ENCODE measurements around the gene NPFF. TPM values are rescaled to one million over a fixed set of nuclear protein-coding genes. Genes with fewer than 3 reads are reported as not detected.

Gene NPFF
- total and polyA plus RNA-seq, 2 of the 13 experiments (the other 11 are each of a cell fraction or from before 2014, with no cell fraction given) = not detected

DNA sequence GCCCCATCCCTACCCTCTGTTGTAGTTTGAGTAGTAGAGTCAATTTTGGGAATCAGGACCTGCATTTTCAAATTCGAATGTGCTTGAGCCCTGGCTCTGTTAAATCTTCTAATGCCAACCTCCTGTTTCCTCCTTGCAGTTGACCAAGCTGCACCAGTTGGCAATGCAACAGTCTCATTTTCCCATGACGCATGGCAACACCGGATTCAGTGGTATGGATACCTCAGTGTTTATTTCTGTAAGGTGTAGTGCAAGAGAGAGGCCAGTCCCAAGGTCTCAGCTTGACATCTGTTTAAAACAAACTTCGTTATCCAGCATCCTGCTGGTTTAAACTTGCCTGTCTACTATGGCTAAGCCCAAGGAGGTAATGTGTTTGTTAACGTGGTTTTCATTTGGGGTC is 40.2 kb downstream of the NPFF start:
- Histone ChIP-seq H3K9ac (ENCODE audit: insufficient read depth, low read depth, low read length) (no peak overlapping the region), H3K79me2 (ENCODE audit: insufficient read depth, low read length) (peaks cover 46% of the 10 kb centered on the region), H3K27ac (ENCODE audit: extremely low read length, insufficient read depth, low read length) (no peak overlapping the region), H3K4me2 (ENCODE audit: low read depth, low read length) (no peak overlapping the region), H3K27me3 (ENCODE audit: control insufficient read depth in 1 of 2, insufficient read depth in 2 of 2, low read length in 2 of 2) (no peaks in the 10 kb centered on the region), H3K9me3 (ENCODE audit: low read length) (no peaks in the 10 kb centered on the region), H3K36me3 (replicated peaks in 1 of 2; ENCODE audit: control insufficient read depth in 1 of 2, insufficient read depth in 2 of 2, low read length in 2 of 2) (peaks cover 49 to 95% of the 10 kb centered on the region in 2 experiments), H3K4me1 (ENCODE audit: insufficient read depth, low read length) (peaks cover 36% of the 10 kb centered on the region), H4K20me1 (ENCODE audit: insufficient read depth, low read length) (peaks cover 54% of the 10 kb centered on the region), H3K4me3 (replicated peaks in 1 of 3; ENCODE audit: insufficient read depth in 1 of 3, low read depth in 2 of 3, low read length in 3 of 3) (no peak overlapping the region), H2AFZ (ENCODE audit: low read length) (no peak overlapping the region)
- ChIA-PET CTCF (ENCODE audit: low intra/inter-chr PET ratio, low total read pairs) (no interaction called here), POLR2A (no interaction called here)
- FAIRE-seq = no peak
- intact Hi-C loops (cut with micrococcal nuclease; ENCODE audit: unreplicated experiment) (no loop called here), in situ Hi-C loops (cut with HindIII; ENCODE audit: extremely low pct_ligation_motif_present, low pct_unique_long_range_greater_than_20kb) (no loop called here)
- no peak for DNase-seq (ENCODE audit: low spot score)
- TF ChIP-seq CHCHD3 (CRISPR knock-in tag; IDR thresholded peaks at IDR 0.05) = no peak
- TF ChIP-seq ZSCAN31 (CRISPR knock-in tag; IDR thresholded peaks at IDR 0.05; ENCODE audit: low read depth) = no peak
- peak; percentile 15; the same call in 1 of the 2 replicates for TF ChIP-seq POLR2AphosphoS5 (IDR thresholded peaks at IDR 0.05; ENCODE audit: low read depth, low read length)
- TF ChIP-seq, protein P1, sequence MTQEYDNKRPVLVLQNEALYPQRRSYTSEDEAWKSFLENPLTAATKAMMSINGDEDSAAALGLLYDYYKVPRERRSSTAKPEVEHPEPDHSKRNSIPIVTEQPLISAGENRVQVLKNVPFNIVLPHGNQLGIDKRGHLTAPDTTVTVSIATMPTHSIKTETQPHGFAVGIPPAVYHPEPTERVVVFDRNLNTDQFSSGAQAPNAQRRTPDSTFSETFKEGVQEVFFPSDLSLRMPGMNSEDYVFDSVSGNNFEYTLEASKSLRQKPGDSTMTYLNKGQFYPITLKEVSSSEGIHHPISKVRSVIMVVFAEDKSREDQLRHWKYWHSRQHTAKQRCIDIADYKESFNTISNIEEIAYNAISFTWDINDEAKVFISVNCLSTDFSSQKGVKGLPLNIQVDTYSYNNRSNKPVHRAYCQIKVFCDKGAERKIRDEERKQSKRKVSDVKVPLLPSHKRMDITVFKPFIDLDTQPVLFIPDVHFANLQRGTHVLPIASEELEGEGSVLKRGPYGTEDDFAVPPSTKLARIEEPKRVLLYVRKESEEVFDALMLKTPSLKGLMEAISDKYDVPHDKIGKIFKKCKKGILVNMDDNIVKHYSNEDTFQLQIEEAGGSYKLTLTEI (CRISPR knock-in tag; conservative IDR thresholded peaks at IDR 0.05) = no peak
- no peak for ATAC-seq
- WGBS (ENCODE audit: low lambda C conversion rate) = 96% methylated on average over 5 of the region's 5 CpGs
- BruUV-seq (replicated peaks) = no TSS peak

DNA sequence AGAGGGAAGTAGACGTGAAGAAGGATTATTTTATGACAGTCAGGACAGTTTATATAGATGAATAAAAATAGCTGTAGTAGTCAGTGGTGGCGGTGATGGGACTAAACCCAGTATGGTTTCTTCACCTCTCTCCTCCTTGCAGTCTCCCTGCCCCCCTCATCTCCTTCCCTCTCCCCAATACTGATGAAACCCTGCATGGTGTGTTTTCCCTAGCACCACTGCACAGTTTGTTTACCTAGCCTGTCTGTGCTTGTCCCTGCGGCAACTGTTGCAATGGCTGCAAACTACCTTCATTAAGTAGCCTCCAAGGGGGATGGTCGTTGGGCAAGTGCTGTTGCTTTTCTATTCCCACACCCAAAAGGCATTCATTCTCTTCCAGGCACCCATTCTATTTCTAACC is 40.6 kb downstream of the NPFF start:
- Histone ChIP-seq H3K4me1 (ENCODE audit: insufficient read depth, low read length) (peaks cover 41% of the 10 kb centered on the region), H3K27me3 (ENCODE audit: control insufficient read depth in 1 of 2, insufficient read depth in 2 of 2, low read length in 2 of 2) (no peaks in the 10 kb centered on the region), H3K9me3 (ENCODE audit: low read length) (no peaks in the 10 kb centered on the region), H3K4me3 (replicated peaks in 1 of 3; ENCODE audit: insufficient read depth in 1 of 3, low read depth in 2 of 3, low read length in 3 of 3) (no peak overlapping the region), H4K20me1 (ENCODE audit: insufficient read depth, low read length) (peaks cover 55% of the 10 kb centered on the region), H3K27ac (ENCODE audit: extremely low read length, insufficient read depth, low read length) (no peak overlapping the region), H3K36me3 (replicated peaks in 1 of 2; ENCODE audit: control insufficient read depth in 1 of 2, insufficient read depth in 2 of 2, low read length in 2 of 2) (peaks cover 45 to 95% of the 10 kb centered on the region in 2 experiments), H2AFZ (ENCODE audit: low read length) (no peak overlapping the region), H3K79me2 (ENCODE audit: insufficient read depth, low read length) (peaks cover 46% of the 10 kb centered on the region), H3K9ac (ENCODE audit: insufficient read depth, low read depth, low read length) (no peak overlapping the region), H3K4me2 (ENCODE audit: low read depth, low read length) (no peak overlapping the region)
- no TSS peak for BruUV-seq (replicated peaks)
- ChIA-PET POLR2A (no interaction called here), CTCF (ENCODE audit: low intra/inter-chr PET ratio, low total read pairs) (no interaction called here)
- intact Hi-C loops (cut with micrococcal nuclease; ENCODE audit: unreplicated experiment) = no loop called here
- no peak for FAIRE-seq
- in situ Hi-C loops (cut with HindIII; ENCODE audit: extremely low pct_ligation_motif_present, low pct_unique_long_range_greater_than_20kb) = no loop called here
- TF ChIP-seq RBFOX2 (IDR thresholded peaks at IDR 0.05; ENCODE audit: low read depth, low read length) (peak; percentile 58; the same call in 1 of the 2 replicates), POLR2AphosphoS2 (IDR thresholded peaks at IDR 0.05; ENCODE audit: low read depth, low read length) (peak; percentile 24; the same call in 1 of the 2 replicates), ZNF605 (CRISPR knock-in tag; IDR thresholded peaks at IDR 0.05) (no peak), MAF1 (CRISPR knock-in tag; IDR thresholded peaks at IDR 0.05; ENCODE audit: borderline replicate concordance) (no peak)
- TF ChIP-seq, protein P2, sequence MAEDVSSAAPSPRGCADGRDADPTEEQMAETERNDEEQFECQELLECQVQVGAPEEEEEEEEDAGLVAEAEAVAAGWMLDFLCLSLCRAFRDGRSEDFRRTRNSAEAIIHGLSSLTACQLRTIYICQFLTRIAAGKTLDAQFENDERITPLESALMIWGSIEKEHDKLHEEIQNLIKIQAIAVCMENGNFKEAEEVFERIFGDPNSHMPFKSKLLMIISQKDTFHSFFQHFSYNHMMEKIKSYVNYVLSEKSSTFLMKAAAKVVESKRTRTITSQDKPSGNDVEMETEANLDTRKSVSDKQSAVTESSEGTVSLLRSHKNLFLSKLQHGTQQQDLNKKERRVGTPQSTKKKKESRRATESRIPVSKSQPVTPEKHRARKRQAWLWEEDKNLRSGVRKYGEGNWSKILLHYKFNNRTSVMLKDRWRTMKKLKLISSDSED (CRISPR knock-in tag; IDR thresholded peaks at IDR 0.05) = no peak
- 97% methylated on average over 4 of the region's 4 CpGs for WGBS (ENCODE audit: low lambda C conversion rate)
- ATAC-seq = no peak
- DNase-seq (ENCODE audit: low spot score) = no peak
